IMR-90 (cell line): ENCODE results near the gene GUCD1. TPM values are rescaled to one million over a fixed set of nuclear protein-coding genes. Genes with fewer than 3 reads are reported as not detected.
A peak's percentile ranks its signal among the peaks of the same experiment; 100 is the strongest.

Experiments used
- ATAC-seq: fragments of 200-7000 bp; cut with Tn5 transposase; 2 replicates; pipeline ENCODE4 v1.9.1; 2020; ENCODE audit warnings: low read depth, mild to moderate bottlenecking, moderate library complexity
- BruUV-seq: library from RNA; stranded (reverse); fragments of 400-500 nt; replicated peaks from 2 replicates; lab custom pipeline; 2021; lab: Mats Ljungman, UMichigan
- CTCF ChIA-PET: fragments of 300-600 bp; formaldehyde crosslinking; extraction: SDS; loops from one replicate; lab custom pipeline; 2021; ENCODE audit warnings: antibody characterized with exemption; lab: Yijun Ruan, JAX
- POLR2A ChIA-PET: fragments of 300-600 bp; sonication (Branson Sonifier 250); formaldehyde crosslinking; loops from one replicate; lab custom pipeline; 2022; ENCODE audit warnings: antibody characterized with exemption; ENCODE audit not compliant: unreplicated experiment; lab: Charles Lee
- DNase-seq: peaks from one replicate; pipeline ENCODE4 v3.0.0; 2013
- H2AFZ ChIP-seq: replicated peaks from 2 replicates; pipeline ENCODE3; 2013; ENCODE audit warnings: low read length, mild to moderate bottlenecking; ENCODE audit not compliant: poor library complexity
- H2AK5ac ChIP-seq: 2 replicates; pipeline ENCODE4 v1.6.1; 2013; ENCODE audit warnings: low read depth, low read length, inconsistent platforms
- H2AK9ac ChIP-seq: replicated peaks from 2 replicates; pipeline ENCODE3; 2013; ENCODE audit warnings: mild to moderate bottlenecking, low read depth, low read length, moderate library complexity; ENCODE audit not compliant: poor library complexity
- H2BK120ac ChIP-seq: 2 replicates; pipeline ENCODE4 v1.6.1; 2013; ENCODE audit warnings: low read depth, low read length, inconsistent platforms
- H2BK15ac ChIP-seq: 3 replicates; pipeline ENCODE4 v1.6.1; 2013; ENCODE audit warnings: low read depth, low read length, inconsistent platforms
- H2BK20ac ChIP-seq: 2 replicates; pipeline ENCODE4 v1.6.1; 2013; ENCODE audit warnings: low read depth, mild to moderate bottlenecking, inconsistent platforms, low read length, moderate library complexity
- H2BK5ac ChIP-seq: 2 replicates; pipeline ENCODE4 v1.6.1; 2013; ENCODE audit warnings: mild to moderate bottlenecking, low read depth, low read length, inconsistent platforms; ENCODE audit not compliant: poor library complexity, severe bottlenecking
- H3K14ac ChIP-seq: replicated peaks from 2 replicates; pipeline ENCODE4 v1.6.1; 2013; ENCODE audit warnings: low read depth, low read length, inconsistent platforms
- H3K18ac ChIP-seq: 2 replicates; pipeline ENCODE4 v1.6.1; 2013; ENCODE audit warnings: low read depth, low read length, control low read depth
- H3K23ac ChIP-seq: 2 replicates; pipeline ENCODE4 v1.6.1; 2013; ENCODE audit warnings: low read depth, low read length, inconsistent platforms
- H3K27ac ChIP-seq: 2 replicates; pipeline ENCODE4 v1.5.1; 2013; ENCODE audit warnings: mild to moderate bottlenecking, control low read depth, low read length; ENCODE audit not compliant: insufficient read depth
- H3K27me3 ChIP-seq: 2 replicates; pipeline ENCODE4 v1.6.1; 2013; ENCODE audit warnings: low read length; ENCODE audit not compliant: control insufficient read depth, insufficient read depth
- H3K36me3 ChIP-seq: 2 replicates; pipeline ENCODE4 v1.6.1; 2013; ENCODE audit warnings: low read length, mixed read lengths; ENCODE audit not compliant: control insufficient read depth, insufficient read depth
- H3K4ac ChIP-seq: 2 replicates; pipeline ENCODE4 v1.6.1; 2013; ENCODE audit warnings: low read depth, low read length, inconsistent platforms
- H3K4me1 ChIP-seq: 2 replicates; pipeline ENCODE4 v1.6.1; 2013; ENCODE audit warnings: low read length, mixed read lengths; ENCODE audit not compliant: control insufficient read depth, insufficient read depth
- H3K4me2 ChIP-seq: 2 replicates; pipeline ENCODE4 v1.6.1; 2013; ENCODE audit warnings: low read depth, mild to moderate bottlenecking, control low read depth, low read length, moderate library complexity
- H3K4me3 ChIP-seq: 2 replicates; pipeline ENCODE4 v1.5.1; 2013; ENCODE audit warnings: low read depth, mild to moderate bottlenecking, control low read depth, low read length, moderate library complexity; ENCODE audit not compliant: insufficient read depth
- H3K56ac ChIP-seq: 2 replicates; pipeline ENCODE4 v1.6.1; 2013; ENCODE audit warnings: low read length, inconsistent platforms; ENCODE audit not compliant: insufficient read depth; ENCODE audit errors: extremely low read depth
- H3K79me1 ChIP-seq, 2 experiments: 2 replicates each; pipeline ENCODE4 v1.6.1; 2013; ENCODE audit warnings: low read length in 2 of 2, inconsistent platforms in 1 of 2, low read depth in 1 of 2
- H3K9ac ChIP-seq: 2 replicates; pipeline ENCODE4 v1.6.1; 2013; ENCODE audit warnings: low read depth, low read length, control low read depth
- H3K9me1 ChIP-seq: 2 replicates; pipeline ENCODE4 v1.6.1; 2013; ENCODE audit warnings: low read length, inconsistent platforms; ENCODE audit not compliant: insufficient read depth
- H3K9me3 ChIP-seq: 2 replicates; pipeline ENCODE4 v1.6.1; 2013; ENCODE audit warnings: low read length; ENCODE audit not compliant: control insufficient read depth, insufficient read depth
- H4K20me1 ChIP-seq: 2 replicates; pipeline ENCODE4 v1.6.1; 2013; ENCODE audit warnings: low read length, inconsistent platforms; ENCODE audit not compliant: insufficient read depth
- H4K5ac ChIP-seq: 2 replicates; pipeline ENCODE4 v1.6.1; 2013; ENCODE audit warnings: mild to moderate bottlenecking, low read depth, low read length, control low read depth
- H4K8ac ChIP-seq, 2 experiments: 2 replicates each; pipeline ENCODE4 v1.6.1; 2013; ENCODE audit warnings: low read depth in 2 of 2, low read length in 2 of 2, control low read depth in 1 of 2, inconsistent platforms in 1 of 2
- H4K91ac ChIP-seq: 2 replicates; pipeline ENCODE4 v1.6.1; 2013; ENCODE audit warnings: low read depth, low read length, inconsistent platforms; ENCODE audit not compliant: insufficient read depth
- BHLHE40 ChIP-seq: fragments of 150-350 bp; IDR thresholded peaks from 2 replicates; pipeline ENCODE4 v1.6.1; 2016; ENCODE audit warnings: mild to moderate bottlenecking, low read depth, low read length
- CEBPB ChIP-seq: IDR thresholded peaks from 2 replicates; pipeline ENCODE4 v1.6.1; 2012; ENCODE audit warnings: low read depth, low read length, improper control_type of control experiment
- CTCF ChIP-seq: conservative IDR thresholded peaks from 2 replicates; pipeline ENCODE4 v1.5.1; 2012; ENCODE audit warnings: mild to moderate bottlenecking, low read depth, low read length, improper control_type of control experiment
- MAFK ChIP-seq: IDR thresholded peaks from 2 replicates; pipeline ENCODE4 v1.6.1; 2012; ENCODE audit warnings: low read depth, low read length, improper control_type of control experiment
- MAZ ChIP-seq: IDR thresholded peaks from 2 replicates; pipeline ENCODE4 v1.6.1; 2012; ENCODE audit warnings: low read depth, mild to moderate bottlenecking, low read length, improper control_type of control experiment, moderate library complexity, borderline replicate concordance
- NFE2L2 ChIP-seq: fragments of 150-350 bp; IDR thresholded peaks from 2 replicates; pipeline ENCODE4 v1.6.1; 2016; ENCODE audit warnings: low read depth, mild to moderate bottlenecking, low read length
- POLR2A ChIP-seq: IDR thresholded peaks from 2 replicates; pipeline ENCODE4 v1.6.1; 2012; ENCODE audit warnings: mild to moderate bottlenecking, low read depth, low read length
- RAD21 ChIP-seq: IDR thresholded peaks from 2 replicates; pipeline ENCODE4 v1.6.1; 2012; ENCODE audit warnings: low read length, improper control_type of control experiment
- RCOR1 ChIP-seq: IDR thresholded peaks from 2 replicates; pipeline ENCODE4 v1.6.1; 2012; ENCODE audit warnings: mild to moderate bottlenecking, low read length, improper control_type of control experiment; ENCODE audit not compliant: insufficient replicate concordance
- SMC3 ChIP-seq: fragments of 150-350 bp; IDR thresholded peaks from 2 replicates; pipeline ENCODE4 v1.6.1; 2016; ENCODE audit warnings: low read depth, mild to moderate bottlenecking, antibody characterized with exemption, low read length, moderate library complexity
- WGBS, 2 experiments: methylation state at CpG; one replicate each; pipeline versions ENCODE4 v1.1.5 to v1.1.7; 2013; ENCODE audit warnings: missing lambda C conversion rate in 2 of 2; ENCODE audit not compliant: insufficient read length in 1 of 2; ENCODE audit errors: extremely low coverage in 2 of 2; 5-methylcytosine and 5-hydroxymethylcytosine counted together
- dilution Hi-C: fragments of 300-500 bp; cut with HindIII; formaldehyde crosslinking; loops from one replicate; pipeline ENCODE4 v1.14.3; 2018; ENCODE audit warnings: low sequenced_read_pairs; ENCODE audit not compliant: unreplicated experiment
- in situ Hi-C: fragments of 300-500 bp; cut with MboI; formaldehyde crosslinking; loops from 3 replicates; pipeline ENCODE4 v1.14.3; 2019; ENCODE audit warnings: low sequenced_read_pairs, inconsistent platforms, mixed read lengths
- intact Hi-C: fragments of 100-400 bp; cut with micrococcal nuclease; formaldehyde crosslinking; loops from 2 replicates; pipeline ENCODE4 v1.10.0; 2022
- polyA plus RNA-seq, 3 experiments: library from polyadenylated mRNA; depleted of rRNA; stranded (reverse); fragments of >200 nt; gene quantifications; 2 replicates each; pipeline ENCODE4 v1.2.3, GENCODE V29; 2012; ENCODE audit warnings: low replicate concordance in 1 of 3
- total RNA-seq: library from RNA; depleted of rRNA; stranded (reverse); fragments of >200 nt; gene quantifications from 2 replicates; pipeline ENCODE4 v1.2.3, GENCODE V29; 2012
- TF ChIP-seq, protein P1 (sequence below): fragments of 150-350 bp; IDR thresholded peaks from 2 replicates; pipeline ENCODE4 v1.6.1; 2016; ENCODE audit warnings: low read depth, mild to moderate bottlenecking, low read length, moderate library complexity, borderline replicate concordance
- TF ChIP-seq, protein P2 (sequence below): fragments of 150-350 bp; IDR thresholded peaks from 2 replicates; pipeline ENCODE4 v1.6.1; 2017; ENCODE audit warnings: mild to moderate bottlenecking, antibody characterized with exemption, low read length, low read depth

GUCD1 gene
- total and polyA plus RNA-seq, 2 of the 4 experiments (the other 2 are of a cell fraction): 97.6 to 143 TPM

DNA sequence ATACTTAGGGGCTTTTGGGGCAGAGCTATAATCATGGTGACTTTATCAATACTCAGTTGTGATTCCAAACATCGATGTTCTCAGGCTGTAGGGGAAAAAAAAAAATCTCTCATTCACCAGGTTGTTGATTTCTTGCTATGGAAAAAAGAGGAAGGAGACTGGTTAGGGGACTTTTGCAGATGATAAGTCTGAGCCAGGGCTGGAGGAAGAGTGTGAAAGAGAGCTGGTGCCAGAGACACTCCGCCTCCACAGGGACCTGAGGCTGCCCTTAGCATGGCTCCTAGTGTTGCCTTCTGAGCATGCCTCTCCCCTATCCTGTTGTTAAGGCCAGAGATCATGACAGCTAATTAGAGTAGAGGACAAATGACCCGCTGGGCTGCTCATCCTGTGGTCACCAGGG, 42.9 kb downstream of the GUCD1 start:
- intact Hi-C loops: no loop called here
- no CpG with 5 or more reads among the region's 3 CpGs for WGBS, 2 experiments

More for the DNA sequence above, 42.9 kb downstream of the GUCD1 start:
- in situ Hi-C loops: no loop called here
- peaks cover 16% of the 10 kb centered on the region for H3K4me1 ChIP-seq
- H3K23ac ChIP-seq: no peak overlapping the region
- H2BK120ac ChIP-seq: no peak overlapping the region
- H3K4me3 ChIP-seq: no peak overlapping the region
- ATAC-seq: no peak
- POLR2A ChIA-PET: no interaction called here
- no peak overlapping the region for H4K5ac ChIP-seq
- H3K9me3 ChIP-seq: no peaks in the 10 kb centered on the region
- H3K18ac ChIP-seq: no peak overlapping the region
- CTCF ChIA-PET: interaction anchor here (0.6 kb wide), 1 partner anchor 9 kb away, joined by 3 read pairs; no protein-coding TSS in a partner anchor
- H3K4ac ChIP-seq: 0 out of 2 replicates have a peak overlapping the region, but pooled peaks have one; percentile 33
- TF ChIP-seq RAD21 (no peak), CEBPB (no peak), RCOR1 (no peak), CTCF (no peak), BHLHE40 (no peak), MAZ (no peak), SMC3 (no peak), MAFK (no peak), NFE2L2 (no peak), POLR2A (no peak)
- TF ChIP-seq, protein P1, sequence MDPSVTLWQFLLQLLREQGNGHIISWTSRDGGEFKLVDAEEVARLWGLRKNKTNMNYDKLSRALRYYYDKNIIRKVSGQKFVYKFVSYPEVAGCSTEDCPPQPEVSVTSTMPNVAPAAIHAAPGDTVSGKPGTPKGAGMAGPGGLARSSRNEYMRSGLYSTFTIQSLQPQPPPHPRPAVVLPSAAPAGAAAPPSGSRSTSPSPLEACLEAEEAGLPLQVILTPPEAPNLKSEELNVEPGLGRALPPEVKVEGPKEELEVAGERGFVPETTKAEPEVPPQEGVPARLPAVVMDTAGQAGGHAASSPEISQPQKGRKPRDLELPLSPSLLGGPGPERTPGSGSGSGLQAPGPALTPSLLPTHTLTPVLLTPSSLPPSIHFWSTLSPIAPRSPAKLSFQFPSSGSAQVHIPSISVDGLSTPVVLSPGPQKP: no peak
- TF ChIP-seq, protein P2, sequence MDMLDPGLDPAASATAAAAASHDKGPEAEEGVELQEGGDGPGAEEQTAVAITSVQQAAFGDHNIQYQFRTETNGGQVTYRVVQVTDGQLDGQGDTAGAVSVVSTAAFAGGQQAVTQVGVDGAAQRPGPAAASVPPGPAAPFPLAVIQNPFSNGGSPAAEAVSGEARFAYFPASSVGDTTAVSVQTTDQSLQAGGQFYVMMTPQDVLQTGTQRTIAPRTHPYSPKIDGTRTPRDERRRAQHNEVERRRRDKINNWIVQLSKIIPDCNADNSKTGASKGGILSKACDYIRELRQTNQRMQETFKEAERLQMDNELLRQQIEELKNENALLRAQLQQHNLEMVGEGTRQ: no peak
- dilution Hi-C loops: no loop called here
- H2BK20ac ChIP-seq: no peak overlapping the region
- H3K79me1 ChIP-seq: no peaks in the 10 kb centered on the region
- no peak overlapping the region for H4K8ac ChIP-seq
- peaks cover 6% of the 10 kb centered on the region; the same call in 1 of the 2 replicates for H3K27me3 ChIP-seq
- no peak overlapping the region for H2AFZ ChIP-seq
- H3K14ac ChIP-seq: no peak overlapping the region; the same call in 1 of the 2 replicates
- no peak overlapping the region for H3K9ac ChIP-seq
- 0 out of 2 replicates have a peak, but pooled peaks cover 4% of the 10 kb centered on the region for H3K9me1 ChIP-seq
- H3K56ac ChIP-seq: no peak overlapping the region
- H4K20me1 ChIP-seq: no peaks in the 10 kb centered on the region
- H2AK9ac ChIP-seq: no peak overlapping the region
- no peak for DNase-seq
- no TSS peak for BruUV-seq
- no peak overlapping the region for H3K4me2 ChIP-seq
- no peak overlapping the region for H3K27ac ChIP-seq
- H2BK15ac ChIP-seq: no peak overlapping the region
- no peak overlapping the region for H4K91ac ChIP-seq
- peak overlapping the region; percentile 51; the same call in 1 of the 2 replicates for H2AK5ac ChIP-seq
- no peaks in the 10 kb centered on the region for H3K36me3 ChIP-seq
- H2BK5ac ChIP-seq: no peak overlapping the region
